Measurements from ENCODE around the gene UBFD1.

GRCh38 chr16:23608194-23608593 is 50.7 kb downstream of the UBFD1 start:
- TF ChIP-seq SP1 (IDR thresholded peaks at IDR 0.05) (no peak), ZNF384 (IDR thresholded peaks at IDR 0.05) (no peak), SUZ12 (IDR thresholded peaks at IDR 0.05) (no peak), PKNOX1 (IDR thresholded peaks at IDR 0.05) (no peak), HDGF (IDR thresholded peaks at IDR 0.05; ENCODE audit: borderline replicate concordance) (no peak)
